Measurements from ENCODE around the gene MARK2.

GRCh38 chr11:63866211-63866610, 27.3 kb downstream of the MARK2 start:
- TF ChIP-seq, protein P1, sequence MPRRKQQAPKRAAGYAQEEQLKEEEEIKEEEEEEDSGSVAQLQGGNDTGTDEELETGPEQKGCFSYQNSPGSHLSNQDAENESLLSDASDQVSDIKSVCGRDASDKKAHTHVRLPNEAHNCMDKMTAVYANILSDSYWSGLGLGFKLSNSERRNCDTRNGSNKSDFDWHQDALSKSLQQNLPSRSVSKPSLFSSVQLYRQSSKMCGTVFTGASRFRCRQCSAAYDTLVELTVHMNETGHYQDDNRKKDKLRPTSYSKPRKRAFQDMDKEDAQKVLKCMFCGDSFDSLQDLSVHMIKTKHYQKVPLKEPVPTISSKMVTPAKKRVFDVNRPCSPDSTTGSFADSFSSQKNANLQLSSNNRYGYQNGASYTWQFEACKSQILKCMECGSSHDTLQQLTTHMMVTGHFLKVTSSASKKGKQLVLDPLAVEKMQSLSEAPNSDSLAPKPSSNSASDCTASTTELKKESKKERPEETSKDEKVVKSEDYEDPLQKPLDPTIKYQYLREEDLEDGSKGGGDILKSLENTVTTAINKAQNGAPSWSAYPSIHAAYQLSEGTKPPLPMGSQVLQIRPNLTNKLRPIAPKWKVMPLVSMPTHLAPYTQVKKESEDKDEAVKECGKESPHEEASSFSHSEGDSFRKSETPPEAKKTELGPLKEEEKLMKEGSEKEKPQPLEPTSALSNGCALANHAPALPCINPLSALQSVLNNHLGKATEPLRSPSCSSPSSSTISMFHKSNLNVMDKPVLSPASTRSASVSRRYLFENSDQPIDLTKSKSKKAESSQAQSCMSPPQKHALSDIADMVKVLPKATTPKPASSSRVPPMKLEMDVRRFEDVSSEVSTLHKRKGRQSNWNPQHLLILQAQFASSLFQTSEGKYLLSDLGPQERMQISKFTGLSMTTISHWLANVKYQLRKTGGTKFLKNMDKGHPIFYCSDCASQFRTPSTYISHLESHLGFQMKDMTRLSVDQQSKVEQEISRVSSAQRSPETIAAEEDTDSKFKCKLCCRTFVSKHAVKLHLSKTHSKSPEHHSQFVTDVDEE (CRISPR knock-in tag; IDR thresholded peaks at IDR 0.05) = no peak
- no peak for TF ChIP-seq BACH2 (CRISPR knock-in tag; IDR thresholded peaks at IDR 0.05; ENCODE audit: borderline replicate concordance)
